ACC112 (cell line): ENCODE measurements around the gene WDR7.

Experiments used
- H2AFZ ChIP-seq: fragments of 200-600 bp; sonication (generic); one replicate; pipeline ENCODE4 v1.6.0; 2017; ENCODE audit warnings: antibody characterized with exemption, low read length; ENCODE audit not compliant: unreplicated experiment
- H3K27ac ChIP-seq: fragments of 200-600 bp; sonication (generic); 2 replicates; pipeline ENCODE4 v1.5.1; 2014; ENCODE audit warnings: low read depth, mild to moderate bottlenecking, antibody characterized with exemption, low read length, moderate library complexity
- H3K27me3 ChIP-seq: fragments of 200-600 bp; sonication (generic); 2 replicates; pipeline ENCODE4 v1.6.1; 2014; ENCODE audit warnings: mild to moderate bottlenecking, antibody characterized with exemption, low read length, moderate library complexity, mixed read lengths; ENCODE audit not compliant: insufficient read depth
- H3K36me3 ChIP-seq: fragments of 200-600 bp; sonication (generic); 2 replicates; pipeline ENCODE4 v1.6.1; 2016; ENCODE audit warnings: mild to moderate bottlenecking, antibody characterized with exemption, low read length, moderate library complexity, mixed read lengths; ENCODE audit not compliant: insufficient read depth
- H3K4me1 ChIP-seq: fragments of 200-600 bp; sonication (generic); one replicate; pipeline ENCODE4 v1.6.1; 2016; ENCODE audit warnings: low read length, mixed read lengths; ENCODE audit not compliant: insufficient read depth, unreplicated experiment, control insufficient read depth
- H3K4me3 ChIP-seq: fragments of 200-600 bp; sonication (generic); 2 replicates; pipeline ENCODE4 v1.5.1; 2014; ENCODE audit warnings: mild to moderate bottlenecking, low read depth, low read length
- H3K79me2 ChIP-seq: fragments of 200-600 bp; sonication (generic); one replicate; pipeline ENCODE4 v1.6.0; 2016; ENCODE audit warnings: low read length; ENCODE audit not compliant: control insufficient read depth, unreplicated experiment, insufficient read depth

The WDR7 gene

GRCh38 chr18:57026316-57026715, 375.2 kb downstream of the WDR7 start:
- no peak overlapping the region for H3K27ac ChIP-seq

GRCh38 chr18:57027190-57027708, 376.1 kb downstream of the WDR7 start:
- Histone ChIP-seq H3K4me1 (no peaks in the 10 kb centered on the region), H2AFZ (no peak overlapping the region), H3K79me2 (no peaks in the 10 kb centered on the region), H3K27me3 (no peaks in the 10 kb centered on the region), H3K4me3 (no peak overlapping the region), H3K27ac (no peak overlapping the region), H3K36me3 (no peaks in the 10 kb centered on the region)

More at GRCh38 chr18:57026316-57026715, 375.2 kb downstream of the WDR7 start:
- Histone ChIP-seq H2AFZ (no peak overlapping the region), H3K4me3 (no peak overlapping the region), H3K79me2 (no peaks in the 10 kb centered on the region), H3K36me3 (no peaks in the 10 kb centered on the region), H3K27me3 (no peaks in the 10 kb centered on the region), H3K4me1 (no peaks in the 10 kb centered on the region)

- Histone ChIP-seq H3K79me2 (no peaks in the 10 kb centered on the region), H3K36me3 (no peaks in the 10 kb centered on the region), H3K27me3 (no peaks in the 10 kb centered on the region), H2AFZ (no peak overlapping the region), H3K4me1 (no peaks in the 10 kb centered on the region), H3K4me3 (no peak overlapping the region), H3K27ac (no peak overlapping the region)
Measured at GRCh38 chr18:57029761-57030160, 378.6 kb downstream of the WDR7 start.

- H3K79me2 ChIP-seq, result no peaks in the 10 kb centered on the region
Measured at GRCh38 chr18:57030417-57030816, 379.3 kb downstream of the WDR7 start.

GRCh38 chr18:57035590-57035989, 384.4 kb downstream of the WDR7 start:
- Histone ChIP-seq H3K4me1 (no peaks in the 10 kb centered on the region), H3K27ac (no peak overlapping the region)

More at GRCh38 chr18:57030417-57030816, 379.3 kb downstream of the WDR7 start:
- Histone ChIP-seq H2AFZ (no peak overlapping the region), H3K4me3 (no peak overlapping the region), H3K4me1 (no peaks in the 10 kb centered on the region), H3K36me3 (no peaks in the 10 kb centered on the region), H3K27ac (no peak overlapping the region), H3K27me3 (no peaks in the 10 kb centered on the region)

GRCh38 chr18:57038395-57038794, 387.2 kb downstream of the WDR7 start:
- H3K36me3 ChIP-seq, result no peaks in the 10 kb centered on the region
- no peaks in the 10 kb centered on the region for H3K4me1 ChIP-seq
- H3K4me3 ChIP-seq, result no peak overlapping the region
- peaks cover 3% of the 10 kb centered on the region; the same call in 1 of the 2 replicates for H3K27me3 ChIP-seq
- no peak overlapping the region for H2AFZ ChIP-seq
- no peaks in the 10 kb centered on the region for H3K79me2 ChIP-seq
- no peak overlapping the region for H3K27ac ChIP-seq

More at GRCh38 chr18:57035590-57035989, 384.4 kb downstream of the WDR7 start:
- Histone ChIP-seq H3K27me3 (peaks cover 3% of the 10 kb centered on the region; the same call in 1 of the 2 replicates), H3K79me2 (no peaks in the 10 kb centered on the region), H2AFZ (no peak overlapping the region), H3K36me3 (no peaks in the 10 kb centered on the region), H3K4me3 (no peak overlapping the region)

- peaks cover 17% of the 10 kb centered on the region; the same call in 1 of the 2 replicates for H3K27me3 ChIP-seq
- H3K36me3 ChIP-seq, result no peaks in the 10 kb centered on the region
- H3K27ac ChIP-seq, result no peak overlapping the region
- no peak overlapping the region for H2AFZ ChIP-seq
- no peak overlapping the region for H3K4me3 ChIP-seq
- H3K4me1 ChIP-seq, result no peaks in the 10 kb centered on the region
- H3K79me2 ChIP-seq, result no peaks in the 10 kb centered on the region
Measured at GRCh38 chr18:57040175-57040574, 389.0 kb downstream of the WDR7 start.

GRCh38 chr18:57043241-57043640, 392.1 kb downstream of the WDR7 start:
- no peaks in the 10 kb centered on the region for H3K79me2 ChIP-seq
- peaks cover 35% of the 10 kb centered on the region for H3K27me3 ChIP-seq
- H3K27ac ChIP-seq, result no peak overlapping the region
- no peak overlapping the region for H2AFZ ChIP-seq
- no peaks in the 10 kb centered on the region for H3K36me3 ChIP-seq
- H3K4me1 ChIP-seq, result no peaks in the 10 kb centered on the region
- H3K4me3 ChIP-seq, result no peak overlapping the region

- Histone ChIP-seq H3K4me1 (no peaks in the 10 kb centered on the region), H3K27ac (no peak overlapping the region), H3K36me3 (no peaks in the 10 kb centered on the region), H3K4me3 (no peak overlapping the region), H3K27me3 (peaks cover 54% of the 10 kb centered on the region), H2AFZ (no peak overlapping the region), H3K79me2 (no peaks in the 10 kb centered on the region)
Measured at GRCh38 chr18:57048351-57048750, 397.2 kb downstream of the WDR7 start.

- no peak overlapping the region for H3K27ac ChIP-seq
- no peaks in the 10 kb centered on the region for H3K36me3 ChIP-seq
Measured at GRCh38 chr18:57048859-57049258, 397.7 kb downstream of the WDR7 start.

GRCh38 chr18:57050310-57050949, 399.3 kb downstream of the WDR7 start:
- Histone ChIP-seq H3K36me3 (no peaks in the 10 kb centered on the region), H3K27ac (no peak overlapping the region), H3K79me2 (no peaks in the 10 kb centered on the region), H3K4me1 (no peaks in the 10 kb centered on the region), H3K4me3 (no peak overlapping the region), H3K27me3 (peaks cover 50% of the 10 kb centered on the region), H2AFZ (no peak overlapping the region)

More at GRCh38 chr18:57048859-57049258, 397.7 kb downstream of the WDR7 start:
- no peak overlapping the region for H2AFZ ChIP-seq
- H3K4me3 ChIP-seq, result no peak overlapping the region
- H3K4me1 ChIP-seq, result no peaks in the 10 kb centered on the region
- H3K79me2 ChIP-seq, result no peaks in the 10 kb centered on the region
- H3K27me3 ChIP-seq, result peaks cover 56% of the 10 kb centered on the region
